RWPE2 (cell line): ENCODE data around the gene NASP.

Experiments
- ATAC-seq: fragments of 200-7000 bp; cut with Tn5 transposase; 3 replicates; pipeline ENCODE4 v1.9.1; 2021; ENCODE audit warnings: low read depth
- DNase-seq: peaks from one replicate; pipeline ENCODE4 v3.0.0-alpha.2; 2020; ENCODE audit warnings: low spot score
- H3K27ac ChIP-seq: fragments of 450-650 bp; 2 replicates; pipeline ENCODE4 v1.5.1; 2017; ENCODE audit warnings: mild to moderate bottlenecking; ENCODE audit not compliant: poor library complexity, severe bottlenecking
- H3K27me3 ChIP-seq: fragments of 250-450 bp; sonication (Bioruptor Pico); 2 replicates; pipeline ENCODE4 v1.5.1; 2021; ENCODE audit warnings: mild to moderate bottlenecking, moderate library complexity; ENCODE audit not compliant: insufficient read depth, poor library complexity, severe bottlenecking
- H3K36me3 ChIP-seq: fragments of 250-450 bp; sonication (Bioruptor Pico); 2 replicates; pipeline ENCODE4 v1.5.1; 2020; ENCODE audit warnings: low read depth, mild to moderate bottlenecking, moderate library complexity
- H3K4me1 ChIP-seq: fragments of 250-450 bp; sonication (Bioruptor Pico); 2 replicates; pipeline ENCODE4 v1.5.1; 2021; ENCODE audit warnings: mild to moderate bottlenecking, moderate library complexity; ENCODE audit not compliant: insufficient read depth, poor library complexity, severe bottlenecking
- H3K4me3 ChIP-seq: fragments of 250-450 bp; sonication (Bioruptor Pico); 2 replicates; pipeline ENCODE4 v1.5.1; 2021; ENCODE audit warnings: mild to moderate bottlenecking, moderate library complexity; ENCODE audit not compliant: severe bottlenecking
- H3K9me3 ChIP-seq: fragments of 250-450 bp; sonication (Bioruptor Pico); 2 replicates; pipeline ENCODE4 v1.5.1; 2021; ENCODE audit warnings: mild to moderate bottlenecking, moderate library complexity; ENCODE audit not compliant: severe bottlenecking
- CTCF ChIP-seq: fragments of 450-650 bp; IDR thresholded peaks from one replicate; pipeline ENCODE4 v1.5.1; 2017; ENCODE audit warnings: mild to moderate bottlenecking, moderate library complexity; ENCODE audit not compliant: poor library complexity, severe bottlenecking

The NASP gene

DNA sequence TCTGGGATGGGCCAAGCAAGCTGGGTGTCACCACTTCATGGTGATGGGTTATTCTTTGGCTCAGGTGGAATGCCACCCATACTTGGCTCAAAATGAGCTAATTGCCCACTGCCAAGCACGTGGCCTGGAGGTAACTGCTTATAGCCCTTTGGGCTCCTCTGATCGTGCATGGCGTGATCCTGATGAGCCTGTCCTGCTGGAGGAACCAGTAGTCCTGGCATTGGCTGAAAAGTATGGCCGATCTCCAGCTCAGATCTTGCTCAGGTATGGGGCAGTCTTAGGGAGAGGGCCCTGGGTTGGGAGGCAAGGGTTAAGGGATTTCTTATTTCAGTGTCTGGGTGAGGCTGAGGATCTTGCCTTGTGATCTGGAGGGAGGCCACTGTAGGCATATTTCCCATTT lies 15.4 kb upstream of the NASP start:
- no peaks in the 10 kb centered on the region for H3K9me3 ChIP-seq
- no peaks in the 10 kb centered on the region for H3K4me1 ChIP-seq
- no peak overlapping the region for H3K4me3 ChIP-seq
- DNase-seq (no peak), ATAC-seq (no peak)
- no peaks in the 10 kb centered on the region for H3K27me3 ChIP-seq
- TF ChIP-seq CTCF: no peak
- H3K36me3 ChIP-seq: peaks cover 34% of the 10 kb centered on the region
- H3K27ac ChIP-seq: no peak overlapping the region

GRCh38 chr1:45569571-45569961 lies 14.3 kb upstream of the NASP start:
- no peaks in the 10 kb centered on the region for H3K27me3 ChIP-seq
- no peaks in the 10 kb centered on the region for H3K4me1 ChIP-seq
- H3K4me3 ChIP-seq: no peak overlapping the region
- no peak for TF ChIP-seq CTCF
- no peak for DNase-seq
- no peaks in the 10 kb centered on the region for H3K9me3 ChIP-seq
- no peak overlapping the region for H3K27ac ChIP-seq
- peaks cover 29% of the 10 kb centered on the region for H3K36me3 ChIP-seq
- peak; percentile 22; the same call in 2 of the 3 replicates for ATAC-seq

- peak; percentile 96 for TF ChIP-seq CTCF
- Histone ChIP-seq H3K36me3 (peaks cover 29% of the 10 kb centered on the region), H3K27ac (no peak overlapping the region)
Observed at GRCh38 chr1:45569962-45570581, 13.8 kb upstream of the NASP start.

DNA sequence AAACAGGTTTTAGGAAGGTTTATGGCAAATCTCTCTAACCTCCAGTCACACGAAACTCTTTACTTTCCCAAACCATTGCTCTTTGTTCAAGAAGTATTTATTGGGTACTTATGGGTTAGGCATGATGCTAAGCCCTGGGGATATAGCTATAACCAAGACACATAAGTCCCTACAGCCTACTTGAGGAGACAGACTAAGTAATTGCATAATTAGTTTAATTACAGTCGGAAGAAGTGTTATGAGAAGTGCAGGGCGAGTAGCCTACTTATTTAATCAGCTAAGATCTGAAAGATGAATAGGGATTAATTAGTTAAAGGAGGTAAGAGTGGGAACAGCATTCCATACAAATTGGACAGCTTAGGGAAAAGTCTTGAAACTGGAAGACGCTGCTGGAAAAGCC lies 13.2 kb upstream of the NASP start:
- H3K4me3 ChIP-seq: no peak overlapping the region
- H3K36me3 ChIP-seq: peaks cover 29% of the 10 kb centered on the region
- no peak overlapping the region for H3K27ac ChIP-seq
- TF ChIP-seq CTCF: peak; percentile 1
- no peaks in the 10 kb centered on the region for H3K9me3 ChIP-seq
- no peaks in the 10 kb centered on the region for H3K27me3 ChIP-seq
- DNase-seq: no peak
- no peak for ATAC-seq
- H3K4me1 ChIP-seq: no peaks in the 10 kb centered on the region

More at GRCh38 chr1:45569962-45570581, 13.8 kb upstream of the NASP start:
- Histone ChIP-seq H3K4me3 (no peak overlapping the region), H3K27me3 (no peaks in the 10 kb centered on the region), H3K9me3 (no peaks in the 10 kb centered on the region), H3K4me1 (no peaks in the 10 kb centered on the region)
- DNase-seq (no peak), ATAC-seq (peak; percentile 84)

DNA sequence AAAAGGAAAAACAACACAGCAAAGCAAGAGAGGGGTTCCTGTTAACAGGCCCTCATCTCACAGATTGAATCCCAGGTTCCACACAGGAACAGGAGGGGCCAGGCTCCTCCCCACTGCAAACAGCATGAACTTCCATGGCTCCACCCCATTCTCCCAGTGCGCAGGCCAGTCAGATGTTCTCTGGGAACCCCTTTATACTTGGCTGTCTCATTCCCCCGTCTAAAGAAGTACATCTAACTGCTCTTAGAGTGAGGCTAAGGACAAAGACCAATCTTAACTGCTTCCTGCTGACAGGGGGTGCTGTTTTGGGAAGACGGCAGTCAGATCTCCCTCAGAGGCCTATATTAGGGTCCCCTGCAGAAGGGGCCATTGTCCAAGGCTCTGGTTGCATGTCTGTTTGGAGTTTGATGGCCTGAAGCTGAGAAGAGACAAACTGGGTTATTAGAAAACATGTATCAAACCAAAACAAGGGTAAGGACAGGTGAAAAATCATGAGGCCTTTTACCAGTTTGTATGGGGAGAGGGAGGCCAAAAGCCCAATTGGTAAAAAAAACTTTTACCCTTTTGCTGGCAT lies 10.5 kb upstream of the NASP start:
- Histone ChIP-seq H3K9me3 (no peaks in the 10 kb centered on the region), H3K36me3 (peaks cover 14% of the 10 kb centered on the region), H3K4me3 (no peak overlapping the region), H3K27ac (no peak overlapping the region), H3K27me3 (no peaks in the 10 kb centered on the region), H3K4me1 (no peaks in the 10 kb centered on the region)
- no peak for DNase-seq
- TF ChIP-seq CTCF: no peak
- no peak for ATAC-seq
